ENCODE results near the gene APPL2.

DNA sequence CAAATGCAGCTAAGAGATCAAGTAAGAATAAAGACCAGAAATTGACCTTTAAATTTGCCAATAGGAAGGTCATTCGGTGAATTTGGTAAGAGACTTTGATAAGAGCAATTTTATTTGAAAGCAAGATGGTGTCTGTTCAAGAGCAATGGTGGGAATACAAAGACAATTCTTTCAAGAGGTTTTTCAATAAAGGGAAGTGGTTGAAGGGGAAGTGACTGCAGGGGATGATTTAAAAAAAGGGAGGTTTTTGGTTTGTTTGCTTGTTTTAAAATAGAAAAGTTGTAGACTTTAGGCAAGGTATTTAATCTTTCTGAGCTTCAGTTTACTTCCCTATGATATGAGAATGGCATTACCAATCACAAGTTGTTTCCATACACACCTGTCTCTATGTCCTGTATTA is 4.3 kb upstream of the APPL2 start:
- TF ChIP-seq, protein P1, sequence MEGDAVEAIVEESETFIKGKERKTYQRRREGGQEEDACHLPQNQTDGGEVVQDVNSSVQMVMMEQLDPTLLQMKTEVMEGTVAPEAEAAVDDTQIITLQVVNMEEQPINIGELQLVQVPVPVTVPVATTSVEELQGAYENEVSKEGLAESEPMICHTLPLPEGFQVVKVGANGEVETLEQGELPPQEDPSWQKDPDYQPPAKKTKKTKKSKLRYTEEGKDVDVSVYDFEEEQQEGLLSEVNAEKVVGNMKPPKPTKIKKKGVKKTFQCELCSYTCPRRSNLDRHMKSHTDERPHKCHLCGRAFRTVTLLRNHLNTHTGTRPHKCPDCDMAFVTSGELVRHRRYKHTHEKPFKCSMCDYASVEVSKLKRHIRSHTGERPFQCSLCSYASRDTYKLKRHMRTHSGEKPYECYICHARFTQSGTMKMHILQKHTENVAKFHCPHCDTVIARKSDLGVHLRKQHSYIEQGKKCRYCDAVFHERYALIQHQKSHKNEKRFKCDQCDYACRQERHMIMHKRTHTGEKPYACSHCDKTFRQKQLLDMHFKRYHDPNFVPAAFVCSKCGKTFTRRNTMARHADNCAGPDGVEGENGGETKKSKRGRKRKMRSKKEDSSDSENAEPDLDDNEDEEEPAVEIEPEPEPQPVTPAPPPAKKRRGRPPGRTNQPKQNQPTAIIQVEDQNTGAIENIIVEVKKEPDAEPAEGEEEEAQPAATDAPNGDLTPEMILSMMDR (IDR thresholded peaks at IDR 0.05): no peak
- no peak for TF ChIP-seq POLR2A (IDR thresholded peaks at IDR 0.05)

Data from right lobe of liver (tissue), 4 donors.